ENCODE results near the gene IP6K2.
A peak's percentile ranks its signal among the peaks of the same experiment; 100 is the strongest.
"Not testable (repeated sequence)": the region's sequence is repeated elsewhere in the genome, so short reads cannot be mapped to it uniquely, and the experiment has no call there.

IP6K2 gene

GRCh38 chr3:48725185-48725855 lies 8.3 kb upstream of the IP6K2 start:
- DNase-seq = not testable (repeated sequence)

GRCh38 chr3:48723725-48724124 lies 6.7 kb upstream of the IP6K2 start:
- DNase-seq = no peak

- not testable (repeated sequence) for DNase-seq
Measured at GRCh38 chr3:48723293-48723692, 6.3 kb upstream of the IP6K2 start.

GRCh38 chr3:48716508-48716981 lies 476 bp downstream of the IP6K2 start:
- DNase-seq = peak; percentile 65

- DNase-seq = no peak
Measured at GRCh38 chr3:48715174-48715800, 1.7 kb downstream of the IP6K2 start.

- no peak for DNase-seq
Measured at GRCh38 chr3:48711727-48712126, 5.3 kb downstream of the IP6K2 start.

DNA sequence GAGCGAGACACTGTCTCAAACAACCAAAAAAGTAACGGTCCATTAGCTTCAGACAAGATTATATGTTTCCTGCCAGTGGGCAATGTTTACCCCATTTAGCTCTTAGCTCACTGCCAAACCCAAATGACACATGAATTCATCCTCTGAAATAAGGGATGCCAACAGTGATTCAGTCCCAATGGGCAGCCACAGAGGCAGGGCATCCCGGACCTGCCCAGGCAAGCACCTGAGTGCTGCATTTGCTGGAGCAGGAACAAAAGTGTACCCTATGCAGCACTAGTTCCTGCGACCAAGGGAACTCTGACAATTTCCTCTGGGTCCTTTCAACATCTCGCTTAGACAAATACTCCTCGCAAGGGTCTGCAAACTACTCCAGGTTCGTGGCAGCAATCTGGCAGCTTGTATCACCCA lies 8.0 kb downstream of the IP6K2 start:
- DNase-seq = no peak

DNA sequence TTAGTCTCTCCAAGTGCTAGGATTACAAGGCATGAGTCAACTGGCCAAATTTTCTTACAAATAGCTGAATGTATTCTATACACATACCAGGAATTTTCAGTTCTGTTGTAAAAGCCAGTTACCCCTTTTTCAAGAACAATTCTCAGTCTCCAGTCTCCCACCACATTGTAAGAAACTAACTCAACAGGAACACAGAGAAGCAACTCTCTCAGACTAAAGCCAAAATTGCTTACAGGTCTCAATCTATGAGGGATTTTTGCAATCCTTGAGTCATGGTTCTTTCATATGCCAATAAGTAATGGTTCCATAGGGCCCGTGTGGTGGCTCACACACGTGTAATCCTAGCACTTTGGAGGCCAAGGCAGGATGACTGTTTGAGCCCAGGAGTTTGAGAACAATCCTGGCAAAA lies 8.5 kb downstream of the IP6K2 start:
- no peak for DNase-seq

GRCh38 chr3:48707157-48707556 lies 9.9 kb downstream of the IP6K2 start:
- DNase-seq = no peak

DNA sequence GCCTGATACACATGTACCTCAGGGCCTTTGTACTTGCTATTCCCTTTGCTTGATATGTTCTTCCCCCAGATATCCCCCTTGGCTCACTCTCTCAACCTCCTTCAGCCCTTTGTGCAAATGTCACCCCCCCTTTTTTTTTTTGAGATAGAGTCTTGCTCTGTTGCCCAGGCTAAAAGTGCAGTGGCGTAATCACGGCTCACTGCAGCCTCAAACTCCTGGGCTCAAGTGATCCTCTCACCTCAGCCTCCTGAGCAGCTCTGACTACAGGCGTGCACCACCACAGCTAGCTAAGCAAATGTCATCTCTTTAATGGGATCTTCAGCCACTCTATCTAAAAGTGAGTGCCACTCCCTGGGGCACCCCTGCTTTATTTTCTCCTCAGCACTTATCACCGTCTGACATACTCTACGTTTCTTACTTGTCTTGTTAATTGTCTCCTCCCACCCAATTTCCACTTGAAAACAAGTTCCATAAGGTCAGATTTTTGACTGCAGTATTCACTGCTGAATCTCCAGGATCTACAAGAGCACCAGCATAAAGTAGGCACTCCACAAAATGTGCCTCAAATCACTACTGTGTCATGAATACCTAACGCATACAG lies 14.6 kb downstream of the IP6K2 start:
- no peak for DNase-seq

DNA sequence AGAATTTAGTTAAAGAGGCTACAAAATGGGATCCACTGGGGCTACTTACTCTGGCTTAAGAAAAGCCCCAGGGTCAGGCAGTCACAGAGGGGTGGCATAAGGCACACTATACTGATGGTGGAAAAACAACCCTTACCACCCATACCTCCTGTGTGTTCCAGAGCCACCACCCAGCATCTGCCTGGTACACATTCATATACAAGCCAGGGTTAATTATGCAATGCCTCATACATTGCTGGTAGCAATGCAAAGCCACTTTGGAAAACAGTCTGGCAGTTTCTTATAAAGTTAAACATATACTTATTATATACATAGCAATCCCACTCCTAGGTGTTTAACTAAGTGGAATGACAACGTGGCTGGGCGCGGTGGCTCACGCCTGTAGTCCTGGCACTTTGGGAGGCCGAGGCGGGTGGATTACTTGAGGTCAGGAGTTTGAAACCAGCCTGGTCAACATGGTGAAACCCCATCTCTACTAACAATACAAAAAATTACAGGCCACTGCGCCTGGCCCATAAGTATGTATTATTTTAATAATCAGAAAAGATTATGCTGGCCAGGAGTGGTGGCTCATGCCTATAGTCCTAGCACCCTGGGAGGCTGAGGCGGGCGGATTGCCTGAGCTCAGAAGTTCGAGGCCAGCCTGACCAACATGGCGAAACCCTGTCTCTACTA lies 16.2 kb downstream of the IP6K2 start:
- no peak for DNase-seq

DNA sequence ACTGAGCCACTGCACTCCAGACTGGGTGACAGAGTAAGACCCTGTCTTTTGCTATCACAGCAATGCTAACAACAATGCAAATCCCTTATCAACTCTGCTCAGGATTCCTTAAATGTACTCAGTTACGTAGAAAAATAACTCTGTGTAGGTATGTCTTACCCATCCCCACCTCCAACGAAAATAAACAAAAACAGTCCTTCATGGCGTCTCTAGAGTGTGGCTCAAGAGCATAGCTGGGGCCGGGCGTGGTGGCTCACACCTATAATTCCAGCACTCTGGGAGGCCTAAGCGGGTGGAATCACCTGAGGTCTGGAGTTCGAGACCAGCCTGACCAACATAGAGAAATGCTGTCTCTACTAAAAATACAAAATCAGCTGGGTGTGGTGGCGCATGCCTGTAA lies 18.1 kb downstream of the IP6K2 start:
- no peak for DNase-seq

GRCh38 chr3:48697952-48698351 lies 19.1 kb downstream of the IP6K2 start:
- DNase-seq = no peak

GRCh38 chr3:48696601-48697000 lies 20.4 kb downstream of the IP6K2 start:
- DNase-seq = no peak

DNA sequence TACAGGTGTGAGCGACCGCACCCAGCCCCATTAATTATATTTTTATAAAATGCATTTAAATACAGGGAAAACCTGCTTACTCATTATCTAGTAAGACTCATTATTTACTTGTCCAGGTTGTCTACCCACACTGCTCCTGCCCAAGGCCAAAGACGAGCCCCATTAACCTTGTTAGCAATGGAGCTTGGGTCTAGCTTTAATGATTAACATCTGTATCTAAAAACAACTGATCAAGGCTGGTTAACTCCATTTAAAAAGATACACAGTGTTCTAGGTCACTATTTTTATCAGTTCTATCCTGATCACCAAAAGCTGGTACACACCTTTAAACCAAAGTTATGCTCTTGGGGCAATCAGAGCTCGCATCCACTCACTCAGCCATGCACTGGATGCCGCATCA lies 20.9 kb downstream of the IP6K2 start:
- no peak for DNase-seq

DNA sequence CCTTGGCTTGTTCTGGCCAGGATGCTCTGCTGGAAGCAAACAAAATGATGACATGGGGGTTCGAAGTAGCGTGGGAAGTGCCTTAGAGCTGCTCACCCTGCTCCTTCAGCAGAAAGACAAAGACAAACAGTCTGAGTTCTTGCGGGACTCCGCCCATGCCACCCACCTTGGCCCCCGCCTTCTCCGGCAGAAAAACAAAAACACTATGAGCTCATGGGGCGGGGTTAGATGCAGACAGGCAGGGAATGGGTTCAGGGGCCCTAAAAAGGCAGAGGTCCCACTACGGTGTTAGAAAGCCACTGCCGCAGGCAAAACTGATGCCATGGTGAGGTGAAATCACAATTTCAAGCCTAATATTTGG lies 21.6 kb downstream of the IP6K2 start:
- DNase-seq = no peak

GRCh38 chr3:48694610-48695392 lies 22.2 kb downstream of the IP6K2 start:
- no peak for DNase-seq

GRCh38 chr3:48693826-48694225 lies 23.2 kb downstream of the IP6K2 start:
- no peak for DNase-seq

- DNase-seq = no peak
Measured at GRCh38 chr3:48692551-48692950, 24.5 kb downstream of the IP6K2 start.

GRCh38 chr3:48690846-48691458 lies 26.1 kb downstream of the IP6K2 start:
- DNase-seq = no peak

DNA sequence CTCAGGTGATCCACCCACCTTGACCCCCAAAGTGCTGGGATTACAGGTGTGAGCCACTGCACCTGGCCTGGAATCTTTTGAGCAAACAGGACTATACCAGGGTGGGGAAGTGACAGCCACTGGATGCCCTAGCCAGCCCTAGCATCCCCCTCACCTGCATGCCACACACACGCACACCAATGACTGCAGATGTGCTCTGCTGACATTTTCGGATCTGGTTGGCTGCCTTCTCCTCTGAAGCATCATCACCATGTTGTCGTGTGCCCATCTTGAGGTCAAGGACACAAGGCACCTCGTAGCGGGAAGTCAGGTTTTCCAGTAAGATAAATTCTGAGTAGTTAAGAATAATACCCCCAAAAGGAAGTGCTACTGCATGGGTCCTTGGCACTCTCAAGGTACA lies 27.6 kb downstream of the IP6K2 start:
- DNase-seq = no peak

DNA sequence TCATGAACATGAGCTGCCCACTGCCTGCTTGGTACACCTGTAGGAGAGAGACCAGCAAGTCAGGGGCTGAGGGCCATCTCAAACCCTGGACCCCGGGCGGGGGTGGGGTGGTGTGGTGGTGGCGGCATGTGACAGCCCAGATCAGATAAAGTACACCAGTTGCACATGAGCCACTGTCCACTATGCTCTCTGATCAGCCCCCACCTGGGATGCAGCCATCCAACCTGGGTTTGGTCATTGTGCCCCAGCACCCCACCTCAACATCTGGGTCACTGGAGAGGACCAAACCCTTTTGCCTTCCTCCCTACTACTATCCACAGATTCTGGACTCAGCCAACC lies 28.3 kb downstream of the IP6K2 start:
- no peak for DNase-seq
